ENCODE measurements around the gene REX1BD.

REX1BD gene

GRCh38 chr19:18603958-18604819 is 15.6 kb downstream of the REX1BD start:
- DNase-seq = no peak

- DNase-seq = no peak
These were observed 16.2 kb downstream of the REX1BD start for GRCh38 chr19:18604820-18605159.

GRCh38 chr19:18605196-18605545 is 16.6 kb downstream of the REX1BD start:
- DNase-seq = no peak

GRCh38 chr19:18605546-18606280 is 17.1 kb downstream of the REX1BD start:
- no peak for DNase-seq

- no peak for DNase-seq
These were observed 18.0 kb downstream of the REX1BD start, which contains the start of gene CRLF1 for GRCh38 chr19:18606281-18607225. Gene CRLF1 (minus strand): TSS chr19:18606799. CDS start chr19:18606656, 143 bp downstream.

GRCh38 chr19:18607226-18608101 is 18.9 kb downstream of the REX1BD start:
- DNase-seq = no peak

GRCh38 chr19:18608102-18608804 is 19.7 kb downstream of the REX1BD start:
- DNase-seq = no peak

- no peak for DNase-seq
These were observed 20.5 kb downstream of the REX1BD start for GRCh38 chr19:18608805-18609716.

GRCh38 chr19:18609717-18610051 is 21.1 kb downstream of the REX1BD start:
- no peak for DNase-seq

GRCh38 chr19:18610245-18610555 is 21.6 kb downstream of the REX1BD start:
- DNase-seq = no peak

GRCh38 chr19:18610556-18611326 is 22.1 kb downstream of the REX1BD start:
- no peak for DNase-seq

- DNase-seq = no peak
These were observed 22.9 kb downstream of the REX1BD start for GRCh38 chr19:18611327-18612050.

- DNase-seq = no peak
These were observed 23.6 kb downstream of the REX1BD start for GRCh38 chr19:18612051-18612771.

GRCh38 chr19:18612772-18613588 is 24.4 kb downstream of the REX1BD start, which contains the start of gene TMEM59L:
Gene TMEM59L (plus strand): TSS chr19:18612870. CDS start chr19:18612959, 89 bp downstream.
- no peak for DNase-seq

- DNase-seq = no peak
These were observed 25.1 kb downstream of the REX1BD start for GRCh38 chr19:18613589-18614234.

- DNase-seq = no peak
These were observed 27.4 kb downstream of the REX1BD start for GRCh38 chr19:18616023-18616422.

GRCh38 chr19:18617562-18617961 is 29.0 kb downstream of the REX1BD start:
- DNase-seq = no peak
